DMS 273 (cell line): ENCODE results near the gene CDK11B.
"Not testable (repeated sequence)": the region's sequence is repeated elsewhere in the genome, so short reads cannot be mapped to it uniquely, and the experiment has no call there.

Experiments used
- DNase-seq: peaks from one replicate; lab custom pipeline; 2025; ENCODE audit not compliant: unreplicated experiment; lab: John Stamatoyannopoulos, UW

CDK11B gene

GRCh38 chr1:1683104-1683905 lies 24.5 kb upstream of the CDK11B start:
- DNase-seq, result no peak

GRCh38 chr1:1680912-1681273 lies 22.1 kb upstream of the CDK11B start:
- no peak for DNase-seq

- DNase-seq, result no peak
These were observed 21.5 kb upstream of the CDK11B start for GRCh38 chr1:1680031-1680911.

- peak; percentile 35 for DNase-seq
These were observed 20.0 kb upstream of the CDK11B start for GRCh38 chr1:1678581-1679380.

- DNase-seq, result no peak
These were observed 19.1 kb upstream of the CDK11B start for GRCh38 chr1:1677718-1678580.

GRCh38 chr1:1676087-1676486 lies 17.3 kb upstream of the CDK11B start:
- DNase-seq, result not testable (repeated sequence)

- DNase-seq, result not testable (repeated sequence)
These were observed 16.4 kb upstream of the CDK11B start for GRCh38 chr1:1675218-1675617.

- DNase-seq, result not testable (repeated sequence)
These were observed 16.0 kb upstream of the CDK11B start for GRCh38 chr1:1674806-1675205.

GRCh38 chr1:1672181-1672965 lies 13.6 kb upstream of the CDK11B start:
- DNase-seq, result no peak

- no peak for DNase-seq
These were observed 12.7 kb upstream of the CDK11B start for GRCh38 chr1:1671365-1672119.

- no peak for DNase-seq
These were observed 12.1 kb upstream of the CDK11B start for GRCh38 chr1:1670866-1671265.

- DNase-seq, result no peak
These were observed 10.9 kb upstream of the CDK11B start for GRCh38 chr1:1669468-1670440.

- no peak for DNase-seq
These were observed 7.7 kb upstream of the CDK11B start for GRCh38 chr1:1666526-1666925.

GRCh38 chr1:1665815-1666251 lies 7.0 kb upstream of the CDK11B start:
- DNase-seq, result peak; percentile 39

GRCh38 chr1:1664941-1665814 lies 6.4 kb upstream of the CDK11B start:
- no peak for DNase-seq

GRCh38 chr1:1664318-1664717 lies 5.5 kb upstream of the CDK11B start:
- DNase-seq, result not testable (repeated sequence)
